ENCODE data around the gene P3H4. TPM values are rescaled to one million over a fixed set of nuclear protein-coding genes. Genes with fewer than 3 reads are reported as not detected.

P3H4 gene
- total RNA-seq, 1 donor from 2014 or later, result 9.5 TPM

GRCh38 chr17:41771389-41772206 is 40.2 kb downstream of the P3H4 start:
- H3K27me3 ChIP-seq, result no peaks in the 10 kb centered on the region
- intact Hi-C loops (cut with DNase I), result no loop called here
- DNase-seq (no peak), ATAC-seq (no peak)
- peaks cover 48% of the 10 kb centered on the region for H3K36me3 ChIP-seq
- peaks cover 48% of the 10 kb centered on the region for H3K4me1 ChIP-seq
- H3K27ac ChIP-seq, result no peak overlapping the region
- H3K9me3 ChIP-seq, result no peaks in the 10 kb centered on the region
- H3K4me3 ChIP-seq, result no peak overlapping the region
- no peak for TF ChIP-seq CTCF (IDR thresholded peaks at IDR 0.05)

- H3K36me3 ChIP-seq, result peaks cover 64% of the 10 kb centered on the region
- H3K4me3 ChIP-seq, result no peak overlapping the region
- no peak overlapping the region for H3K27ac ChIP-seq
- H3K4me1 ChIP-seq, result peaks cover 32% of the 10 kb centered on the region
- no peak for DNase-seq
- no peaks in the 10 kb centered on the region for H3K27me3 ChIP-seq
- intact Hi-C loops (cut with DNase I), result no loop called here
- ATAC-seq, result no peak
- TF ChIP-seq CTCF (IDR thresholded peaks at IDR 0.05), result no peak
- H3K9me3 ChIP-seq, result no peaks in the 10 kb centered on the region
These were observed 41.8 kb downstream of the P3H4 start for GRCh38 chr17:41769985-41770384.

GRCh38 chr17:41769346-41769862 is 42.3 kb downstream of the P3H4 start:
- Histone ChIP-seq H3K27ac (no peak overlapping the region), H3K36me3 (peaks cover 69% of the 10 kb centered on the region), H3K4me1 (peaks cover 26% of the 10 kb centered on the region), H3K9me3 (no peaks in the 10 kb centered on the region), H3K4me3 (no peak overlapping the region), H3K27me3 (no peaks in the 10 kb centered on the region)
- intact Hi-C loops (cut with DNase I), result no loop called here
- DNase-seq, result no peak
- ATAC-seq, result no peak
- no peak for TF ChIP-seq CTCF (IDR thresholded peaks at IDR 0.05)

DNA sequence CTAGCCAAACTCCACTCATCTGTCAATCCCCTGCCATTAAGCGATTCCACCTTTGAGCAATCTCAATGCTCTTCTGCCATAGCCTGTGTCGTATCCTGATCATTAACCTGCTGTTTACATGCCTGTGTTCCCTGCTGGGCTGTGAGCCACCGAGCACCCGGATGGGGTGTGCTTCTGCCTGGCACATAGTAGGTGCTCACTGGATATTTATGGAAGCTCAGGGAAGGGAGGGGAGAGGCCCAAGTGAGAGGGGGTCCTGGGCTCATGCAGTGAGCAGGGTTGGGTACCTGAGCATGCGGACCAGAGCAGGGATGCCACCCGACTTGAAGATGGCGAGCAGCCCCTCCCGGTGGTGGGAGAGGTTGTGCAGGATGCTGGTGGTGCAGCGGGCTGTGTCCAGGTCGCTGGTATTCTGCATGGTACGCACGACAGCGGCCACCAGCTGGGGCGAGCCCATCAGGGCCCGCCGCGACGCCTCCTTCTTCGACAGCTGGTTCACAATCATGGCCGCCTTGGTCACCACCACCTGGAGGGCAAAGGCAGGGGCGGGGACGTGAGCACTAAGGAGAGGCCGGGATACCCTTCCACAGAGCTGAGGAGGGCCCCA is 43.0 kb downstream of the P3H4 start:
- DNase-seq (no peak), ATAC-seq (no peak)
- Histone ChIP-seq H3K27me3 (no peaks in the 10 kb centered on the region), H3K9me3 (no peaks in the 10 kb centered on the region), H3K4me3 (no peak overlapping the region), H3K36me3 (peaks cover 76% of the 10 kb centered on the region), H3K27ac (no peak overlapping the region), H3K4me1 (peaks cover 20% of the 10 kb centered on the region)
- TF ChIP-seq CTCF (IDR thresholded peaks at IDR 0.05), result no peak
- intact Hi-C loops (cut with DNase I), result no loop called here

DNA sequence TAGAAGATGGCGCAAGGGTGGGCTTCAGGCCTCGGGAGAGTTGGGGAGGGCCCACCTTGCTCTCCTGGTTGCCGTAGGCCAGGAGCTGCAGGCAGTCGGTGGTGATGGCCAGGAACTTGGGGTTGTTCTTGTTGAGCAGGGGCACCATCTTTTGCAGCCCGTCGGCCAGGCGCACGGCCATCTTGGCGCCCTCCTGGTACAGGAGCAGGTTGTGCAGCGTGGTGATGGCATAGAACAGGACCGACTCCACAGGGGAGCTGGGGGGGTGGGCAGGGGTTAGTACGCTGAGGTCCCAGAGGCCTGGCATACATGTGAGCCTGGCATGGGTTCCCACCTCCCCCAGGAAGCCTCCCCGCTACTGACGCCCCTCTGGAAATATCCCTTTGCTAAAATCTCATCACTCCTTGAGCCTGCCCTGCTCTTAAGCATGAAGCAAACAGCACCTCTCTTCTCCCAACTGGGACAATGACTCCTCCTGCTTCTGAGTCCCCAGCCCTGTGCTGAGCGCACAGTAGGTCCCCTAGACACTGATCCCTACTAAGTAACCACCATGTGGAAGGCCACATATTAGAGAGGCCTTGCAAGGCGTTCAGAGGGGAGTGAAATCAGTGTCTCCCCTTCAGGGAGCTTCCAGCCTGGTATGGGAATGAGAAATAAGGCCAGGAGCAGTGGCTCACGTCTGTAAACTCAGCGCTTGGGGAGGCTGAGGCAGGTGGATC is 44.3 kb downstream of the P3H4 start:
- no peak for DNase-seq
- no peak for TF ChIP-seq CTCF (IDR thresholded peaks at IDR 0.05)
- ATAC-seq, result no peak
- Histone ChIP-seq H3K27me3 (no peaks in the 10 kb centered on the region), H3K36me3 (peaks cover 89% of the 10 kb centered on the region), H3K4me3 (no peak overlapping the region), H3K4me1 (peaks cover 7% of the 10 kb centered on the region), H3K27ac (no peak overlapping the region), H3K9me3 (no peaks in the 10 kb centered on the region)
- intact Hi-C loops (cut with DNase I), result no loop called here
